Ramos (cell line): ENCODE data around the gene FBXW7.
"Not testable (repeated sequence)": the region's sequence is repeated elsewhere in the genome, so short reads cannot be mapped to it uniquely, and the experiment has no call there.

Source experiments
- in situ Hi-C: fragments of 300-500 bp; cut with MboI; formaldehyde crosslinking; loops from one replicate; pipeline ENCODE4 v1.14.3; 2022; ENCODE audit warnings: low sequenced_read_pairs; ENCODE audit not compliant: unreplicated experiment

Gene FBXW7

DNA sequence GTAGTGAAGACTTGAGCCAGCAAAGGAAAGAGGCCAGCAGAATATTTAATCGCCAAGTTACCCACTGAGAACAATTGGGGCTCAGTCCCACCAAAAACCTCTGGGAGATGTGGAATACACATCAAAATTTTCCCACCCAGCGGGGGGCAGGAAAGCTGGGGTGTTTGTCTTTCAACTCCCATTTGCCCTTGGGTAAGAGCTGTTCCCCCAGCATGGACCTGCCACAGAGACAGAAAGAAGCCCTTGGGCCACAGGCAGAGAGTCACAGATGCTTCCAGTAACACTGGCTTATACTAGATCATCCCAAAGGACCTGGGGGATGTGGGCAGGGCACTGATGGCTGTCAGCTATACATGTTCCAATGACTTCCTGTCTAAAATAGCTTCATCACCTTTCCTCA is 18.9 kb upstream of the FBXW7 start:
- in situ Hi-C loops, result no loop called here

DNA sequence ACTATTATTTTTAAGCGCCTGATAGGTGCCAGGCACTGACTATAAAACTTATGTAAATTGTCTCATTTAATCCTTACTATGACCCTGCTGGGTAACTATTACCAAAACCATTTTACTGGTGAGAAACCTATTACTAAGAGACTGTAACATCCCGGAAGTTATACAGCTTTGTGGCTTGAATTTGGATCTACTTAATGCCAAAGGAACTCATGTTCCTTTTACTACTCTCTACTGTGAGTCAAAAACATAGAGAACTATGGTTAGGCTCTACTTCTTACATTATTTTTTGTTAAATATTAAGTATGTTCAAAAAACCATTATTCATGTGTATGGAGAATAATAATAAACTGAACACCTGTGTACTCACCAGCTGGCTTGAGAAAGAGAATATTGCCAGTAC is 14.8 kb upstream of the FBXW7 start:
- in situ Hi-C loops, result not testable (repeated sequence)

DNA sequence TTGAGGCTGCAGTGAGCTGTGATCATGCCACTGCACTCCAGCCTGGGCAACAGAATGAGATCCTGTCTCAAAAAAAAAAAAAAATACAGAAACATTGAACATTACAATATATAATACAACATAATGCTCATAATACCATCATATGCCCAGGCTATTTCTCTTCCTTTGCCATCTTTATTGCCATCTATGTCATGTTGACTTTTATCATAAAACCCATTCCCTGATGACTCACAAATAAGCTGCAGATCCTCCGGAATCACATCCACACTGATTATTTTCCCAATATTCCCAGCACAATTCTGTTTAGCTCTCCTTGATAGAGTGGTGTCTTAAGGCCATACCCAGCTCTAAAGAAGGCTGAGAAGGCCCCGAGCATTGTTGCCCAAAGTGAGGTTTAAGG is 9.2 kb upstream of the FBXW7 start:
- in situ Hi-C loops, result no loop called here

DNA sequence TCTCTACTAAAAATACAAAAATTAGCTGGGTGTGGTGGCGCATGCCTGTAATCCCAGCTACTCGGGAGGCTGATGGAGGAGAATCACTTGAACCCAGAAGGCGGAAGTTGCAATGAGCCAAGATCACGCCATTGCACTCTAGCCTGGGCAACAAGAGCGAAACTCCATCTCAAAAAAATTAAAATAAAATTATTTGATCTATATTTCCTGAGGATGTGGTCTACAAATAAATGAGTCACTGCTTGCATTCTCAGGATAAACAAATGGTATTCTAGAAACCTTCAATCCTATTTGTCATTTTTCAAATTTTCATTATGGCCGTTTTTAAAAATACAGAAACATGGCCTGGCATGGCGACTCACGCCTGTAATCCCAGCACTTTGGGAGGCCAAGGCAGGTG is 8.6 kb upstream of the FBXW7 start:
- in situ Hi-C loops, result not testable (repeated sequence)

DNA sequence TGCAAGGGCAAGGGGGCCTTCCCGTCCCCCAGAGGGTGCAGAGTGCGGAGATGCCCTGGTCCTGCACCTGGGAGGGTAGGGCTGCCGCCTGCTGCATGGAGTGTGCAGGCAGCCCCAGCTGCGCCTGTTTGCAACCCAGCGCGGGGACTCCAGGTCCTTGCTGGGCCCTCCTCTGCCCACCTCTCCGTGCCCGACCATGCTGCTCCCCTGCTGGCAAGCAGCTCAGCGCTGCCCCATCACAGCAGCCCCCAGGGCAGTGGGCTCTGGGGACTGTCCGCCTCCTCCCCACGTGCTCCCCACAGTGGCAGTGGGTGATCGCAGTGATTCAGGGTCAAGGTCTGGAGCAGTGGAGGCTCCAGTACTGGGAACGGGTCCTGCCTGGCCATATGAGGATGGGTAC is 5.0 kb upstream of the FBXW7 start:
- in situ Hi-C loops, result no loop called here

DNA sequence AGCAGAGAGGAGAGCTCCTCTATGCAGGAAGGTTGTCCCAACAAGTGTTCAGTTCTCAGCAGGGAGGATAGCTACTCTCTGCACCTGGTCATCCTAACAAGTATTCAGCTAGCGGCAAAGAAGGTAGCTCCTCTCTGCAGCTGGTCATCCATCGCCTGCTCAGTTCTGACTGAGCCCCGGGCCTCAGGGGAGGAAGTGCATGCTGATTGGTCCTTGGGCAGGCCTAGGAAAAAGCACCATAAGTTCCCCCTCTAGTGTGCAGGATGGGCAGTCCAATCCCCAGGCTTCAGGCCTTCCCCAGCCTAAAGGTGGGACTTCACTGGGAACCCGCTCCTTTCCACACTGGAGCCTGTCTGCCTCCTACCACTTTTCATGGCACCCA is 4.4 kb upstream of the FBXW7 start:
- in situ Hi-C loops, result no loop called here

DNA sequence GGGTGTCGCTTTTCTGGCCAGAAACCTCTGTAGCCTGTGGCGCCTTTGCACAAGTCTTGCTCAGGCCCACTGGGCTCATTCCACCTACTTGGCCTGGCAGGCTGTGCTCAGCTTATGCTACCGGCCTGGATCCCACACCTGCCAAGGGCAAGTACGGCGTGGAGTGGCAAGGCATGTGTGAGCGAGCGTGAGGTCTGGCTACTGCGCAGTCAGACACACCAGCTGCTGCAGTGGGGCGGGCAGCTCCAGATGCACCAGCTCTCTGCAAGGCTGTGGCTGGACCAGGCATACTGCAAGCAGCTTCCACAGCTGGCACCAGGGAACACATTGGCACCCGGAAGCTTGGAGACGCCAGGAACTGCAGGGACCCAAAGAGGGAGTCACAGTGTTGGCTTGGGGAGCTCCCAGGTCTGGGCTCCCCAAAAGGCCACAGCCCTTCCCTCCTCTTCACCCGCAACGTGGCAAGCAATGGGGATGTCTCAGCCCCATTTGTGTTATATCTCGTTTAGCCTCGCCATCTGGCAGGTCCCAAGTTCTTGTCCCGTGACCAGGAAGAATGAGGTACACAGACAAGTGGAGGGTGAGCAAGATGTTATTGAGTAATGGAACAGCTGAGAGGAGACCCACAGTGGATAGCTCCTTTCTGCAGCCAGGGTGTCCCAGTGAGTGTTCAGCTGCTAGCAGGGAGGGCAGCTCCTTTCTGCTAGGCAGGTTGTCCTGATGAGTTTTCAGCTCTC is 3.8 kb upstream of the FBXW7 start:
- in situ Hi-C loops, result no loop called here

DNA sequence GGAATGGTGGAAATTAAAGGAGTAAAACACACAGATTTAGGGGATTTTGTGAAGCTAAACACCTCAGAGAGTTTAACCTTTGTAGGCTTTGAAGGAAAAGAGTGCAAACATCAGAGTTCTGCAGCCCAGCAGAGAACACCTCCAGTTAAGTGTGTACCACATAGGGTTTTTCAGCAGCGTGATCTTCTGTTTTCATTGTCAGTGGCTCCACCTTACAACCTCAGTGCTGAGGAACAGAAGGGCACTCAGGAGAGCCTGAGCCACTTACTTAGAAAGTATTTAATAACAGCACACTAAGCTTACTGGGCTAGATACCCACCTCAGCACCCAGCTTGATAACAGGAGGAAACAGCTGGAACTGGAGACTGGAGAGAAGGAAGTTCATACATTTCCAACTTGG is 2.0 kb upstream of the FBXW7 start:
- in situ Hi-C loops, result no loop called here

DNA sequence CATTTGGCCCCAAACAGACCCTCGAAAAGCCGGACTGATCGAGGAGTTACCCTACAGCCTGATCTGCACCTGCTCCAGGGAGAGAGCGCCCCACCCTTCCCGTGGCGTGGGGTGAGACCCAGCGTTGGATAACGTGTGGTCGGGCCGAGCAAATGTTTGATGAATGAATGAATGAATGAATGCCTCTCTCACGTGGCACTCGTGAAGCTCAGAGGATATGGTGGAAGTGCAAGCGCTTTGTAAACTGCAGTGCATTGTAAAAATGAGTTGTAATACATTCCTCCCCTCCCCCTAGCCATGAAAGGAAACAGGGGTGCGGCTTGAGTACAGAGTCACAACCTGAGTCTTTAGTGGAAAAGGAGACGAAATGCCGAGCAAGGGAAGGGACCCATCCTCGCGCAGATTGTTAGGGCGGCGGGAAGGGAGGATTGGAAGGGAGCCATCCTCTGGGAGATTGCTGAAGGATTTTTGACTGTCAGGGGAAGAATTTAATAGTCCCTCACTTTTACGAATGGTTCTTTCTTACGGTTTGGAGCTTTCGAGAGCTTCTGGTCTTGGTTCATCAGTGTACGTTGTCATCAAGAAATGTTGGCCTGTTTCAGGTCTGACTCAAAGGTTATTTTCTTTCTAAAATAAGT is 772 bp upstream of the FBXW7 start:
- in situ Hi-C loops, result no loop called here

DNA sequence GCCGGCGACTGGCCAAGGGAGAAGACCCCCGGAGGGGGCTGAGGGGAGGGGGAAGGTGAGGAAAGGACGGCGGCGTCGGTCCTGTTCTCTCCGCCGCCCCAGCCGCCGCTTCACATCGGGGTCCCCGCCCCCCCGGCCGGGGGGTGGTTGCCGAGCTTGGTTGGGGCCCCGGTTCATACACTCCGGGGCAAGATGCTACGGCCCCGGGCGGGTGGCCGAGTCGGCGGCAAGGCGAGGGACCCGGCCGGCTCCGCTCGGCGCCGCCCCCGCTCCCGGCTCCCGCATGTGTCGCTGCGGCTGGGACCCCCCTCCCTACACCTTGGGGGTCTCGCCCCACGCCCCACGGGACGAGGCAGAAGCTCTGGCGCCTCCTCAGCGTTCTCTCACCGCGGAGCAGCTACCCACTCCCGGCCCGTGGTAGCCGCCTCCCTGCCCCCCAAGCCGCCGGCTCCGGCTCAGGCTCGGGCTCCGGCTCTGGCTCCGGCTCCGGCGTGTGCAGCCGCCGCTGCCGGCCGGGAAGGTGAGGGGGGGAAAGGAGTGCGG is 461 bp downstream of the FBXW7 start:
- in situ Hi-C loops, result no loop called here

DNA sequence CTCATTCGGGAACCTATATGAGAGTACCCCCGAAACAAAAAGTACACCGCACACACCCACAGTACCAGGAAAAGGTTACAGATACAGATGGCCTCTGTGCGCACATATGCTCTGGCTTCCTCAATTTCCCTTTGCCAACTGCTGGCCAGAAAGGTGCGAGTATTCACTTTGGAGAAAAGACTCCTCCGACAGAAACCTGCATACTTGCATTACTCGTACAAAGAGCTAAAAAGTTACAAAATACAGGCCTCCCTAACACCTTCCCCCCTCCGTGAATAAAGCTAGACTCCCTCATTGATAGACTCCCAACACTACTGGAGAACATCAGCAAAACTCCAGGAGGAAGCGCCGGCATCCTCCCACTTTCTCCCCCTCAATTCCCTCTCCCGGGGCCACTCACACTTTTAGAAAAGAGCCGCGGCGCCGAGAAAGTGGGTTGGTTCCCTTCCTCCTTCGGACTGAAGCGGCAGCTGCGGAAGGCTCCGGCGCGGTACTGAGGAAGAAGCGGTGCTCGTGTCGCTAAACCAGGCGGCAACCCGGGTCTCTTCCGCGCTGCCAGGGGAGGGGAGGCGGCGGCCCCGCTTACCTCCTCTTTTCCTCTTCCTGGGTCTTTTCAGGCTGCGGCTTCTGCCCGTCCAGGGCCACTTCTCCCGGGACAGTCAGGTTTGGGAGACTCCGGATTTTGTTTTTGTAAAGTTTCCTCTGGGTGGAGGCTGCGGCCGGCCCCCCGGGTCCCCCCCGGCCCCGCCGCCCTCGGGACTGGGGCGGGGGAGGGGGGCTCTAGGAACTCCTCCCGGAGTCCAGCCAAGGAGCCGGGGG is 1.1 kb downstream of the FBXW7 start:
- in situ Hi-C loops, result no loop called here

DNA sequence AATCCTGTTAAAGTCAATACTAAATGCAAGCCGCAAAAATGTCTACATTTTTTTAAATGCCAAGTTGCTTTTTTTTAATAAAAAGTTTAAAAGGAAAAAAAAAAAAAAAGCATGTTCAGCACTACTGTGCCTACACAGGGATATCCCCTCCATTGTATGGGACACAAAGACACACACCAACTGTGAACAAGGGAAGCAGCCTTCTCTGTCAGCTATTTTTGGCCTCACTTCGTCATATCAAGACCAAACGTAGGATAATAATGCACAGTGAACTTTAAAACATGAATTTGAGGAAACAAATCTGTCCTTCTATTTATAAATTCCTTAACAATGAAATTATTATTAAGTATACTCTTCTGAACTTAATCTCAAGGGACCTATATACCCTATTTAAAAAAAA is 4.4 kb downstream of the FBXW7 start:
- in situ Hi-C loops, result no loop called here

DNA sequence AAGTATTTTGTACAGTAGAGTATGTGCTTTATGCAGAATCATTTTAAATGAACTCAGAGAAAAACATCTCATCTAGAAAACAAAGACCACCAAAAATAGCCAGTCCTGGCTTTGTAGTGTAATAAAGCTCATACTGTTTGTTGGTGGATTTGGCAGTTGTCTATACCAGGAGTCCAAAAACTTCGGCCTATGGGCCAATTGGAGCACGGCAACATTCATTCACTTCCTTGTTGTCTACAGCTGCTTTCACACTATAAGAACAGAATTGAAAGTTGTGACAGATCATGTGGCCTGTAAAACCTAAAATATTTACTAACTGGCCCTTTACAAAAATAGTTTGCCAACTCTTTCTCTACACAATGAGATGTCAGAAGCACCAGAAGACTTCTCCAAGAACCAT is 5.3 kb downstream of the FBXW7 start:
- in situ Hi-C loops, result no loop called here

DNA sequence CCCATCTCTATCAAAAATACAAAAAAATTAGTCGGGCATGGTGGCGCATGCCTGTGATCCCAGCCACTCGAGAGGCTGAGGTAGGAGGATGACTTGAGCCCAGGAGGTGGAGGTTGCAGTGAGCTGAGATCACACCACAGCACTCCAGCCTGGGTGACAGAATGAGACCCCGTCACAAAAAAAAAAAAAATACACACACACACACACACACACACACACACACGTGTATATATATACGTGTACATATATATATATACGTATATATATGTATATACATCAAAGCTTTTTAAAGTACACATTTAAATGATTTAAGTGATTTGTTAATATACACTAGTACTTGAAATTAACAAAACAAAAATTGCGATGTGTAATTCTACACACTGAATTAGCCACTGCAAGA is 6.0 kb downstream of the FBXW7 start:
- in situ Hi-C loops, result no loop called here

DNA sequence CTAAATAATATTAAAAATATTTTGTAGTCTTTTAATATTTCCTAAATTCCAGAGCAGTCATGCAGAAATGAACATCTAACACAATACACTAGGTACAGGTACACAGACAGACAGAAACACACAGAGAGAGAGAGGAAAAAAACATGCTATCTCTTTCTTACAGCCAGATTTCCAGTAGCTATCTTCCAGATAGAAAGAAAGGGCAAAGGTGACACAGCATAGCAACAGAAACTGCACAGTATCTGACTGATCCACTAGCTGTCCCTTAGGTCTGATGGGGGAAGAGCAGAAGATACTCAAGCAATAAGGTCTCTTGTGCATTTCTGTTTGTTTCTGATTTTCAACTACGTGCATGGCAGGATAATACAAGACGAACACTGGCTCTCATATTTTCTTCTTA is 7.8 kb downstream of the FBXW7 start:
- in situ Hi-C loops, result no loop called here

DNA sequence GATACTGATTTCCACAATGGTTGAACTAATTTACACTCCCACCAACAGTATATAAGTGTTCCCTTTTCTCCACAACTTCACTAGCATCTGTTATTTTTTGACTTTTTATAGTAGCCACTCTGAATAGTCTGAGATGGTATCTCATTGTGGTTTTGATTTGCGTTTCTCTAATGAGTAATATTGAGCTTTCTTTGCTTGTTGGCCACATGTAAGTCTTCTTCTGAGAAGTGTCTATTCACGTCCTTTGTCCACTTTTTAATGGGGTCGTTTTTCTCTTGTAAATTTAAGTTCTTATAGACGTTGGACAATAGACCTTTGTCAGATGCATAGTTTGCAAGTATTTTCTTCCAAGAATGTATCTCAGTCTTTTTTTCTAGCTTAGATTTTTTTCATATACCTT is 10.0 kb downstream of the FBXW7 start:
- in situ Hi-C loops, result no loop called here

DNA sequence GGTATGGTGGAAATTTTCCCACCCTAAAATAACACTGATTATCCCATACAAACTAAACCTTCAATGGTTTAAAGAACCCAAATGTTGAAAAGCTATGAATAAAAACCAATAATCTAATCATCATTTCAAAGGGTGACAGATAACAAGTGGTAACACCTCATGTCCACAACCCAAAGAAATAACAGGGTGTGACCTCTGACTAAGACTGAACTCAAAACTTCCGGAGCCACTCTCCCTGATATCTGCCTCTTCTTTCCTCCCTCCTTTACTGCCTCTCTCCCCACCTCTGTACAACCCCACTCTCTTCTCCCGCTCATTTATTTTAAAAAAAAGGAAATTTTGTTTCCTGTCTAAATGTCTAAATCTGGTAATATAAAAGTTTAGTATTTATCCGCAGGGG is 11.5 kb downstream of the FBXW7 start:
- in situ Hi-C loops, result no loop called here

DNA sequence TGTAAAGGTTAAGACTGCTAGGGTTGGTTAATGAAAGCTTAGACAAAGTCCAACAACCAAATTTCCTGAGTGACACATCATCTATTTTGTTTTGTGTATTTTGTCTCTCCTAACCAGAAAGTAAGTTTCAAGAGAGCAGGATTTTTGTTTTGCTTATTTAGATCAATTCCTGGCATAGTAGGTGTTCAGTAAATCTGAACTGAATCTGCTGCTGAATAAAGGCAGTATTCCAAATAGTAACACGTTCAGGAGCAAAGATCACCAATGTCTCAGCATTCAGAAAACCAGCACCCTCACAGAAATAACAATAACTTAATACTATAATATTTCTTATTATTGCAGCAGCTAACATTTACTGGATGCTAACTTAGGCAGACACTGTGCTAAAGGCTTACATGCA is 12.2 kb downstream of the FBXW7 start:
- in situ Hi-C loops, result no loop called here

DNA sequence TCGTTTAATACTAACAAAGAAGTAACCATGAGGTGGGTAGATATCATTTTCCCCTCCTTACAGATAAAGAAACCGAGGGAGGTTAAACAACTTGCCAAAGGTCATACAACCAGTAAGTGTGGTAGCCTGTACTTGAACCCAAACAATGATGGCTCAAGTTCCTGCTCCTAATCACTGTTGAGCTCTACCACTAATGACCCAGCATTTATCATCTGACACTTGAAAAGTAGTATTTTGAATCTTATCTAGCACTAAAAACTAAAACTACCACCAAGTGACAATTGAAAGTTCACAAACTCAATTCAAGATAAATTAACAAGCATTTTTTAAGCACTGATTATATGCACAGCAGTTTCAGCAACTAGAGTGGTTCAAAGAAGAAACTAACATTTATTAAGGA is 13.1 kb downstream of the FBXW7 start:
- in situ Hi-C loops, result no loop called here

DNA sequence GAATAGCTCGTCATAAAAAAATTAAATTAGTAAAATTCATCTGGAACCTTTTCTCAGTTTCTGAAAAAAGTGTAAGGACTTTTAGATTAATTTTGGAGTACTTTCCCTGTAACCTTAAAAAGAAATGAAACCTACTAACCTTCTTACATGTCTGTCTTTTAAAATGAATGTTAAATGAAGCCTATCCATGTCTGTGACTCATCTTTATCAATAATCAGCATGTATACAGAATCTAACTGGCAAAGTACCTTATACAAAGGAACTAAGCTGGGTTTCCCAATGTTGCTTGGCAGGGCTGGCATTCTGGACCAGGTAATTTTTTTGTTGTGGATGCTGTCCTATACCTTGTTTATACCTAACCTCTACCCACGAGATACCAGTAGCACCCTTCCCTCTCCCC is 13.6 kb downstream of the FBXW7 start:
- in situ Hi-C loops, result no loop called here

DNA sequence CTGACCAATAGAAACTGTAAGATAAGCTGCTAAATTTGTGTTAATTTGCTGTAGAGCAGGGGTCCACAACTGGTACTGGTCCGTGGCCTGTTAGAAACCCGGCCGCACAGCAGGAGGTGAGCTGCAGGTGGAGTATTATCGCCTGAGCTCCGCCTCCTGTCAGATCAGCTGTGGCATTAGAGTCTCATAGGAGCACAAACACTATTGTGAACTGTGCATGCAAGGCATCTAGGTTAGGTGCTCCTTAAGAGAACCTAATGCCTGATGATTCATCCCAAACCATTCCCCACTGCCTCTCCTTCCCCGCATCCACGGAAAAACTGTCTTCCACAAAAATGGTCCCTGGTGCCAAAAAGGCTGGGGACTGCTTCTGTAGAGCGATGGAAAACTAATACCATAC is 19.7 kb downstream of the FBXW7 start:
- in situ Hi-C loops, result no loop called here
